Kasumi-1 (cell line): ENCODE measurements around the gene PTPN5.

Source experiments
- DNase-seq, 2 experiments: peaks; one replicate each; lab custom pipeline; 2025; lab: John Stamatoyannopoulos, UW

Gene PTPN5

DNA sequence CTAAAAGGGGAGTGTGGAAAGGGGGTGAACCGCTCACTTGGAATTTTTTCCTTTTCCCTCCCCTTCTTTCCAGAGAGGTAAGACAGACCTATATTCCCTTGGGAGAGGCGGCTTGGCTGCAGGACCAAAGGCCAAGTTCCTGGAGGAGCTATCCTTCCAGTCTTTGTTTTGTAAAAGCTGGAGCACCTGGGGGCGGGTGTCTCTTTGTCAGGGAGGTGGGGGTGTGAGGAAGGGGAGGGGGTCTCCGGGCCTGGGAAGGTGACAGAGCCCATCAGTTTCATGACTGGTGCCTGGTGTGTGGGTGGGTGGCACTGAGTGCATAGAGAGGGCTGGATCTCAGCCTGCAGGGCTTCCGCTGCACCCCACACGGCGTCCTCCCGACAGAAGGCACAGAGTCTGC lies 18.5 kb downstream of the PTPN5 start:
- no peak for DNase-seq

- DNase-seq, result no peak
Measured at GRCh38 chr11:18772211-18772610, 19.4 kb downstream of the PTPN5 start.

- DNase-seq, result no peak
Measured at GRCh38 chr11:18771266-18772035, 20.1 kb downstream of the PTPN5 start.

DNA sequence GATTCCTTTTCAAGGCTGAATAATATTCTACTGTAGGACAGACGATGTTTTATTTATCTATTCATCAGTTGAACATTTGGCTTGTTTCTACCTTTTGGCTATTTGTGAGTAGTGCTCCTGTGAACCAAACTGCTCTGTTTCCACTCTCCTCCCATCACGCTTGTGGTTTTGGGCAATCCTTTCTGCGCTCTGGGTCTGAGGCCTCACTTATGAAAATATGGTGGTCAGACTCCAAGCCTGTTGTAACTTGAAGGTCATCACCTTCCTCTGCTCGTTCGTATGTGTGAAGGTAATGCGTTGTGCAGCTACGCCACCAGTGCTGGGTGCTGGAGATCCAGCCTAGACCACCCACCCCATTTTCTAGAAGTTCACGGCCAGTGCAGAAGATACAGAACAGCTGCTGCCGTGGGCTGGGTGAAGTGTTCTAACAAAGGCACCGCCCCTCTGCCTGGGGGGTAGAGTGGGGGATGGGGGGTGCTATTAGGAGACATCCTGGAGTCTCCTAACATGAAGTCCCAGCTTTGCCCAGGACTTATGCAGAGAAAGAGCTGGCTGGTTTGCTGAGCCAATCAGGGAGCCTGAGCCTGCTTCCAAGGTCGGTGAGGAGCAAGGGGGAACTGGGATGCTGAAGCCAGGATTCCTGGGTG lies 21.0 kb downstream of the PTPN5 start:
- no peak for DNase-seq

- no peak for DNase-seq
Measured at GRCh38 chr11:18769802-18770456, 21.7 kb downstream of the PTPN5 start.

GRCh38 chr11:18768978-18769377 lies 22.6 kb downstream of the PTPN5 start:
- no peak for DNase-seq

GRCh38 chr11:18768472-18768901 lies 23.1 kb downstream of the PTPN5 start:
- DNase-seq, result no peak

DNA sequence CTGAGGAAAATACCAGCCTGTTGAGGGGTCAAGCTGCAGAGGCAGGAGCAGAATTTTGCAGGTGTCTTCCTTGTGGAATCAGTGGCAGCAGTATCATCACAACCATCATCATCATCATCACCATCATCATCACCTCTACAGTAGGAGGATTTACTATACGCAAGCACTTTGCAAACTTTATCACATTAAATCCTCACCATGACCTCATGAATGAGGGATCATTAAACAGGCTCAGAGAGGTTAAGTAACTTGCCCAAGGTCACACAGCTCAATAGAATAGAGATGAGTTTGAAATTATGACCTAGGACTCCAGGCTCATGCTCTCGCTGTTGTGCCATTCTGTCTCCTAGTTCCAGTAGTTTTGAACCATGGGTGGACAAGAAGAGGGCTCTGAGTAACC lies 25.6 kb downstream of the PTPN5 start:
- no peak for DNase-seq

DNA sequence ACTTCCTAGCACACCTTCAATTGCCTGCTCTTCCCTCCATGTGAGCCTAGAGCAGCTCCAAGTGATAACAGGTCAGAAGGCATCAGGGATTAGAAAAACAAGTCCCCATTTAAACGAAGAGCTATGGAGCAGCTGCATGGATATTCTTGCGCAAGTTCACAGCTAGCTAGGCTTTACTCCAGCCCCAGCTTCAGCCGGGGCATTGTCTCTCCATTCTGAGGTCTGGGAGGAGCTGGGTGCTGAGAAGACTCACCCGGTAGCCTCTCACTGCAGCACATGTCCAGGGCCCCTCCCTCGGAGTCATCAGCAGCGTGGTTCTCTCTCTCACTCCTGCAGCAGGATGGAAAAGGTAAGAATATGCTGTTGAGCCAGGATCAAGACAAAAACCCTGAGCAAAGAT lies 26.0 kb downstream of the PTPN5 start:
- DNase-seq, result no peak

GRCh38 chr11:18761741-18762140 lies 29.9 kb downstream of the PTPN5 start:
- DNase-seq, result no peak

GRCh38 chr11:18761144-18761543 lies 30.5 kb downstream of the PTPN5 start:
- no peak for DNase-seq

DNA sequence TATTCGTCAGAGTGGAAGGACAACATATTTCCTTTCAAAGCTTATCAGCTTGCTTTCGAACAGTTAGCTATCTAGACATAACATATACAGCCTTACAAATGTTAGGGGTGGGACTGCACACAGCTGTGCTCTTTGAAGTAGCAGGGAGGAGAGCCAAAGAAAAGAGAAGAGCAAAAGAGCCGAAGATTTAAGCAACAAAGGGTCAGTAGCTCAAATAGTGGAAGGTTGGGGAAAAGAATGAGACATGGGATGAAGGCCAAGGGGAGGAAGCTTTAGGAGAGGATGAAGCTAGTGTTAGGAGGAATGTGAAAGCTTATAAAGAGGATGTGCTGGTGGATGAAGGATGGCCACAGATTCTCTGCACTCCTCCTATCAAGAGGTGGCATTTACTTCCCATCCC lies 33.8 kb downstream of the PTPN5 start:
- DNase-seq, result no peak

GRCh38 chr11:18756889-18757288 lies 34.7 kb downstream of the PTPN5 start:
- DNase-seq, result no peak

DNA sequence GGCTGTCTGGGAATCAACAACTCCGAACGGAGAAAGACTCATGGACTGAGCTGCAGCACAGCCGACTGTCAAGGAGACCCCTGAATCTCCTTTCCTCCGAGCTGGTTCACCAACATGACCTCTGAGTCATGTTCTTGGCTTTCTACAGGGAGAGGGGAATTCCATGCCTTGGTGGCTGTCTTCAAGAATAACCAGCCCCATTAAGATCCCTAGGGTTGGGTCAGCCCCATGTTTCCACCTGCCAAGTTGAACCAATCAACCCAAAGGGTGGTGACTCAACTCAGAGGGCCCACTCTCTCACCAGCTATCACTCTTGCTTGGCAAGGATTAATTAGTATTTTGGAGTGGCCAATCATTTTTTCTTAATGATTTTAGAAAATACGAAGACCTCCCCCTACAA lies 37.3 kb downstream of the PTPN5 start:
- DNase-seq, result no peak

DNA sequence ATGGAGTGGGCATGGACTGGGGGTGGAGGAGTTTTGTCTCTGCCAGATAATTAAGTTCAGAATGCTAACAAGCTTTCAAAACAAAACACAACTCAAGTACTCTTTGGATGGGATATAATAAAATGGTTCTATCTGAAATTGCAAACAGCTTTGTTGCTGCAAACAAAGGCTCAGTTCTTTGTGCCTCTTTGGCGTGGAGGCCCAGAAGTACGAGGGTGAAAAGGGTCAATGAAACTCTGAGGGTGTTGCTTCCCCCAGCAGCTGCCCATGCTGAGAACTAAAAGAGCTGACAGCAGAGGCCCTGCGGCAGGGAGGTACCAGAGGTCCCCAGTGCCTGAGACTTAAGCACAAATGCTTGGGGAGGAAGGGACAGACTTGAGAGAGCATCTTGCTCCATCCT lies 39.1 kb downstream of the PTPN5 start:
- DNase-seq, result no peak

DNA sequence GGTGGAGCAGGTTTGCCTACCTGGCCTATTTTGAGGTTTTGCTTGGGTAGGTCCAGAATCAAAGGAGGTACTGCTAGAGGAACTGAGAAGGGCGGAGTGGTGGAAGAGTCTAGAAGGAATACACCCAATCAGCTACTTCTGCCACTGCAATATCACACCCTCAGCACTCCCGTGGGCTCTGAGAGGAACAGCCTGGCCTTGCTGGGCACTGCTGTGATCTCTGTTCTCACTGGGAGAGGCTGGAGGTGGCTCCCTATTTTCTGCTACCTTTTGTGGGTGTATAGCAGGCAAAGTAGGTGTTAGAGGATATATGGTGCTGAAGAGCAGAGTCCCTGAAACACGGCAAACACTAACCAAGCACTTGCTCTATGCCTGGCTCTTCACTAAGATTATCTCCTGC lies 40.7 kb downstream of the PTPN5 start:
- DNase-seq, result no peak

- peak; percentile 6 to 13 for DNase-seq
Measured at GRCh38 chr11:18749681-18750319, 41.8 kb downstream of the PTPN5 start.

GRCh38 chr11:18748766-18749365 lies 42.7 kb downstream of the PTPN5 start:
- DNase-seq, result peak in 1 of 2 experiments; percentile 2

GRCh38 chr11:18745251-18745650 lies 46.3 kb downstream of the PTPN5 start:
- no peak for DNase-seq

GRCh38 chr11:18743900-18744514 lies 47.6 kb downstream of the PTPN5 start:
- no peak for DNase-seq

- no peak for DNase-seq
Measured at GRCh38 chr11:18743365-18743764, 48.2 kb downstream of the PTPN5 start.

- no peak for DNase-seq
Measured at GRCh38 chr11:18741783-18742182, 49.8 kb downstream of the PTPN5 start.
